HG03558 (cell line): ENCODE measurements around the gene TNNT1.

Experiments
- ATAC-seq: cut with Tn5 transposase; IDR thresholded peaks from one replicate; pipeline ENCODE4 v1.9.1; 2021; ENCODE audit warnings: moderate number of reproducible peaks; ENCODE audit not compliant: unreplicated experiment; ENCODE audit errors: extremely low read depth

The TNNT1 gene

DNA sequence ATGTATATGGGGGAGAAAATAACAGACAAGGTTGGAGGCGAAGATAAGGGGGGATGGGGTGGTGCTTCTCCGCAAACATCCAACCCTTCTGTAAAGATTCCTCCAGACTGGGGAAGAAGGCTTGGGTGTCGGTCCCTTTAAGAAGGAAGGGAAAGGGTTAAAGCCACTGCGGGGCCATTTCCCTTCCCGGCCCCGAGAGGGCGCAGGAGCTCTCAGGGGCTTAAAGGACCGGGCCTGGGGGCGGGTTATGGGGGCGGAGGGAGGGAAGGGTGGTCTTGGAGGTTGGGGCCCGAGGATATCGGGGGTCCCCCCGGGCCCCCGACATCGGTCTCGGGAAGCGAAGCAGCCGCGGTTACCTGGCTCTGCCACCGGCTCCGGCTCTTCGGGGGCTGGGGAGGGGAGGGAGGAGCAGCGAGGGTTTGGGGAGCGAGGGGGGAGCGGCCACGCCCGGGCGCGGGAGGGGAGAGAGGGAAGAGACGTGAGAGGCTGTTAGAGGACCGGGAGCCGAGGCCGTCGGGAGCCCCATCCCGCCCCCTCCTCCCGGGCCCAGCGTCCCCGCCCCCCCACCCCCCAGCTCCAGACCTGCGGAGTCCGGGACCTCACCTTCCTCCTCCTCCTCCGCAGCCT lies 2.8 kb downstream of the TNNT1 start:
- no peak for ATAC-seq

DNA sequence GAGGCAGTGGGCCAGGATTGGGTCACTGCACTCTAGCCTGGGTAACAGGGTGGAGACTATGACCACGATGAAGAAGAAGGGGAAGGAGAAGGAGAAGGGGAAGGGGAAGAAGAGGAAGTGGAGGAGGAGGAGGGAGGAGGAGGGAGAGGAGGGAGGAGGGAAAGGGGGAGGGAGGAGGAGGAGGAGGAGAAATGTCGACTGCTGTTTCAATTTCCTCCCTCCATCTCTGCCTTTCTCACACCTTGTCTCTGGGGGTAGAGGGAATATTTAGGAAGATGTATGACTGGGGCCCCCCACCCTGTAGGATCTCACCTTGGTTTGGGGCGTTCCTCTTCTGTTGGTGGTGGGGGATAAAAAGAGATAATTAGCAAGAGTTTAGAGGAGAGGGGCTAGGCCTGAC lies 3.8 kb downstream of the TNNT1 start:
- ATAC-seq: no peak

DNA sequence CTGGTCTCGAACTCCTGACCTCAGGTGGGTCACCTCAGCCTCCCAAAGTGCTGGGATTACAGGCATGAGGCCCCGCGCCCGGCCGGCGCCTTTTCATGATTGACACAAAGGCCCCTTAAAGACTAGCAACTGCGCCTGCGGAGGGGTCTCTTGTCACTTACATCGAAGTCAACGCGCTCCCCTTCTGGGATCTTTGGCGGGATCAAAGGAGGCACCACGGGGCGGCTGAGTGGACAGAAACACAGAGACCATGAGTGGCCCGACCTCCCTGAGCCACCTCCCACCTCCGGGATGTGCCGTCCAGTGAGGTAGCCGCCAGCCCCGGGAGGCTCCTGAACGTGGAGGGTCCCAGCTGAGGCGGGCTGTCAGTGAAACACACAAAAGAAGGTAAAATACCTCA lies 7.3 kb downstream of the TNNT1 start:
- ATAC-seq: no peak

DNA sequence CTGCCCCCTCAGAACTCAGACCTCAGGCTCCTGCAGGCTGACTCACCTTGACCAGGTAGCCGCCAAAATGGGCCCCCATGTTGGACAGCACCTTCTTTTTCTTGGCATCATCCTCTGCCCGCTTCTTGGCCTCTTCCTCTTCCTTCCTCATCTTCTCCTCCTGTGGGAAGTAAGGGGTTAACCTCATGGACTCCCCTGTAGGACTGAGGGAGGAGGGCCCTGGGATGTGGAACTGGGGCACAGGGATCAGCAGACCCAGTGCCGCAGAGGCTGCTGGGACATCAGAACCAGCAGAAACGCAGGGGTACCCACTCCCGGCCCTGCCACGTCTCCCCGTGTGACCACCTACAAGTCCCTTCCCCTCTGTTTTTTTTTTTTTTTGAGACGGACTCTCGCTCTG lies 11.1 kb downstream of the TNNT1 start:
- no peak for ATAC-seq

DNA sequence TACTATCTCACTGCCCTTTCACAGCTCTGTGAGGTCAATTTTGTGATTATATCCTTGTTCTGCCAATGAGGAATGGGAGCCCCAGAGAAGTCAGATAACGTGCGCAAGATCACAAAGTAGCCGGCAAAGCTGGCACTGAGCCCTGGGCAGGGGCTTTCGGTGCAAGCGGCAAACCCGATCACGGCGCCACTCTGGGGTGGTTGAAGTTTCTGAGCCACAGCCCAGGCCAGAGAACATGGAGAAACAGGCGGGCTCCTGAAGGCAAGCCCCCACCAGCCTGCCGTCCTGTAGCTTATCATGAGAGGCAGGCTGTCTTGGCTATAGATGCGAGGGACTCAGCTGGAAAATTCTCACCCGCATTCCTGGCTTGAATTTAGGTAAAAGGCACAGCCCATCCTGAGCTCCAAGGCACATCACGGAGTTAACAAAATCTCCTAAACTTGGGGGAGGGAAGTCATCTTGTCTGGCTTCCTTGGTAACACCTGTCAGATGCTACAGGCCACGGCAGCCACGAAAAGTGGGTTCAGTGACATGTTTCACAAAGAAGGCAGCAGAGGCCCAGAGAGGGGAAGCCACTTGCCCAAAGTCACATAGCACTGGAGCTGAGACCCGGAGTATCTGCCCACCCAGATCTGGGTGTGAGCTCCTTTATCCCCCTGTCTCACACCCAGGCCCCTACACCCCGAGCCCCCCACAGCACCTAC lies 12.5 kb downstream of the TNNT1 start:
- no peak for ATAC-seq

DNA sequence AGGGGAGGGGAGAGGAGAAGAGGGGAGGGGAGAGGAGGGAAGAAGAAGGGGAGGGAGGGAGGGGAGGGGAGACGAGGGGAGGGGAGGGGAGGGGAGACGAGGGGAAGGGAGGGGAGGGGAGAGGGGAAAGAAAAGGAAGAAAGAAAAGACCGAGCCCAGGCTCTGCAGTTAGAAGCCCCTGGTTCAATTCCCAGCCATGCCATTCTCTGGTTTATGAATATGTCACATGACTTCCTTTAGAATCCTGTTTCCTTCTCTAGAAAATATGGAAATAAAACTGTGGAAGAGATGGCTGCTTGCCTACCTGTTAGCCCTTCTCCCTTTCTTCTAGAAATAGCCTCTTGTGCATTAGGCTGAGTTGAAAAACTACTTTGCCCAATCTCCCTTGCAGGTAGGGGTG lies 14.3 kb downstream of the TNNT1 start:
- ATAC-seq: no peak

DNA sequence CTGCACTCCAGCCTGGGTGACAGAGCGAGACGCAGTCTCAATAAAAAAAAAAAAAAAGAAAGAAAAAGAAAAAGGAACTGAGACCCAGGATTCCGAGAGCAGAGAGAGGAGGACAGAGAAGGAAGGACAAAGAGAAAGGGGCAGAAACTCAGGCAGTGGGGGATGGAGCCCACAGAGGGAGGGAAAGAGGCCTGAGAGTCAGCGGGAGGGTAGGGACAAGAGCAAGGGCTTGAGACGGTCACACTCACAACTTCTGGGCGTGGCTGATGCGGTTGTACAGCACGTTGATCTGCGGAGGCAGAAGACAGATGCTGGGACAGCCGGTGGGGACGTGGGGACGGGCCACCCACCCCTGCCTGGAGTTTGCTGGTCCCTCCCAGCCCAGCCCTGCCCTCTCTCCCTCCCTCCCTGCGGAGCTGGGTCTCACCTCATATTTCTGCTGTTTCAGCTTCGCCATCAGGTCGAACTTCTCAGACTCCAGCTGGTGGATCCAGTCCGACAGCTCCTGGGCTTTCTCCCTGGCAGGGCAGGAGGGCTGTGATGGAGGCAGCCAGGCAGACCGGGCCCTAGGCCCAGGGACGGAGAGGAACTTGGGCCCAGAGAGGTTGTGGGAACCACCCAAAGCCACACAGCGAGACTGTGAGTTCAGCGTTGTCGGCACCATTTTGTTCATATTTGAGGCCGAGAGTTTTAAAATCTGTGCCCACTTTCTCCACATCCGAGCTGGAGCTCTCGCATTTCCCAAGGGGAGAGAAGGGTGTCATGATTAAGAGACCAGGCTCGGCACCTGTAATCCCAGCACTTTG lies 15.2 kb downstream of the TNNT1 start:
- ATAC-seq: no peak

DNA sequence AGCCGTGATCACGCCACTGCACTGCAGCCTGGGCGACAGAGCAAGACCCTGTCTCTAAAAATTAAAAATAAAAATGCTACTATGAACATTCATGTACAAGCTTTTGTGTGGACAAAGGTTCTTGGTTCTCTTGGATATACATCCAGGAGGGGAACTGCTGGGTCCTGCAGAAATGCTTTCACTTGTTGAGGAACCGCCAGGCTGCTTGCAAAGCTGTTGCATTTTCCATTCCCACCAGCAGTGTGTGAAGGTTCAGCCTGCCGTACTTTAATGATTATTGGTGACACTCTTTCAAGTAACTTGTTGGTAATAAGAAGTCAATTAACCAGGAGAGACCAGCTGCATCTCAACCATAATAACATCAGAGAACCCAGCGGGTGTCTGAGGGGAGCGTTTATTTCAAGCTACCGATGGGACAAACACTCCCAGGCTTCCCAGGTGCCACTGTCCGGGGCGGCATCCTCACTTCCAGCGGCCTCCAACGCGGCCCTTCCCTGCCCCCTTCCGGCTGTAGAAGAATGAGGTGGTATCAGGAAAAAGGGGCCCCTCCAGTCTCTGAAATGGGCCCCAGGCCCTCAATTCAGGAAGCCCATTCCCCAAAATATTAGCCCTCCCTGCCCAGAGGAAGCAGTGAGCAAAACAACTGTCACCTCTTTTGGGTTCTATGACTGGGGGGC lies 16.4 kb downstream of the TNNT1 start:
- no peak for ATAC-seq

DNA sequence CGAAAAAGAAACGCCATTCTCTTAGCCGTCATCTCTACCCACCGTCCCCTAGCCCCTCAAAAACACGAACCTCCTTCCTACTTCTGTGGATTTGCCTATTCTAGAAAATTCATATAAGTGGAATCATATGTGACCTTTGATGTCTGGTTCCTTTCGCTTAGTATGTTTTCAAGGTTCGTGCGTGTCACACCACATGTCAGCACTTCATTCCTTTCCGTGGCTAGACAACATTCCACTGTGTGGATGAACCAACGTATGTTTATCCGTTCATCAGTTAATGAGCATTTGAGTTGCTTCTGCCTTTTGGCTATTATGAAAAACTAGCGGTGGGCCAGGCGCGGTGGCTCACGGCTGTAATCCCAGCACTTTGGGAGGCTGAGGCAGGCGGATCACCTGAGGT lies 17.6 kb downstream of the TNNT1 start:
- ATAC-seq: no peak

DNA sequence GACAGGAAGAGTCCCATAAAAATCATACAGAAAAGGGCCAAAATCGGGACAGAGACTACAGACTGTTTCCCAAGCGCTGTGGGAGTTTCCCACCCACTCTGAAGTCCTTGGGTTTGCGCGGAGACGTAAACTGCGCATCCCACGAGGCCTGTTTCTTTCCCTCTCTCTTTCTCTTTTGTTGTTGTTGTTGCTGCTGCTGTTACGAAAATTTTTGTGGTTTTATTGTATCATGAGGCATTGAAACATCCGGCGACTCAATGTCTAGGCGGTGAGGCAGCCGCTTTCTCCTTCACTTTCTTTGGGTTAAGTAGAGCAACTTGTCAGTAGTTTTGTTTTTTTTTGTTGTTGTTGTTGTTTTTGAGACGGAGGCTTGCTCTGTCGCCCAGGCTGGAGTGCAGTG lies 30.0 kb downstream of the TNNT1 start:
- no peak for ATAC-seq

DNA sequence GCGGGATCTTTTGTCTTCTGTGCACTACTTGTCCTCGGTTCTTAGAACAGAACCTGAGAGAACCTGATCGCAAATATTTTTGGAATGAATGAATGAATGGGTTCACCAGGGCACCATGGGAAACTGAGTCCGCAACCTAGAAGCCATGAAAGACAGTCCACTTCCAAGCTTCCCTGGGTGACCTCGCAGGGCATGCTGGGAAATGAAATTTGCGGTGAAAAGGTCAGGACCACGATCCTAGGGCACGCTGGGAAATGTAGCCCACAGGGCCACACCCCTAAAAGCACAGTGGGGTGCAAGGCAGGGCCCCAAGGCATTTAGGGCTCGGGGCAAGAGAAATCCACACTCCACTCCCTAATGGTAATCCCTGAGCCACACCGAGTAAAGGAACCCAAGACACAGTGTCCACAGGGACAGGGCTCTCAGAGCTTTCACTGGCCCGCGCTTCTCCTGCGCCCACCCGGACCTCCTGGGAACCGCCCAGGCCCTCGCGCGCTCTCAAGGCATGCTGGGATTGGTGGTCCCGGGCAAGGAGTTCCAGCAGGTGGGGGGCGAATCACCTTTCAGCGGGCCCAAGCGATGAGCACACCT lies 30.5 kb downstream of the TNNT1 start:
- ATAC-seq: no peak

DNA sequence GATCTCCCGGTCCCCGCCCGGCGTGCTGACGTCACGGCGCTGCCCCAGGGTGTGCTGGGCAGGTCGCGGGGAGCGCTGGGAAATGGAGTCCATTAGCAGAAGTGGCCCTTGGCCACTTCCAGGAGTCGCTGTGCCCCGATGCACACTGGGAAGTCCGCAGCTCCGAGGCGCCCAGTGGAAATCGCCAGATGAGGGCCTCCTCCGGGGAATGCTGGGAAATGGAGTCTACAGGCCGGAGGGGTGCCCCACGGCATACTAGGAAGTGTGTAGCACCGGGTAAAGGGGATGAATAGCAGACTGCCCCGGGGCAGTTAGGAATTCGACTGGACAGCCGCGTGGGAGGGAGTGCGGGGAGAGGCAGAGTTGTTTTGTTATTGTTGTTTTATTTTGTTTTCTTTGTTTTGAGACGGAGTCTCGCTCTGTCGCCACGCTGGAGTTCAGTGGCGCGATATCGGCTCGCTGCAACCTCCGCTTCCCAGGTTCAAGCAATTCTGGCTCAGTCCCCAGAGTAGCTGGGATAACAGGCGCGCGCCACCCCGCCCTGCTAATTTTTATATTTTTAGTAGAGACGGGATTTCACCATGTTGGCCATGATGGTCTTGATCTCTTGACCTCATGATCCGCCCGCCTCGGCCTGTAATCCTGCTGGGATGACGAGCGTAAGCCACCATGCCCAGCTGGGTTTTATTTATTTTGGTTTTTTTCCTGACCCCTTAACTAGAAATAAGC lies 31.2 kb downstream of the TNNT1 start:
- ATAC-seq: peak; percentile 70

DNA sequence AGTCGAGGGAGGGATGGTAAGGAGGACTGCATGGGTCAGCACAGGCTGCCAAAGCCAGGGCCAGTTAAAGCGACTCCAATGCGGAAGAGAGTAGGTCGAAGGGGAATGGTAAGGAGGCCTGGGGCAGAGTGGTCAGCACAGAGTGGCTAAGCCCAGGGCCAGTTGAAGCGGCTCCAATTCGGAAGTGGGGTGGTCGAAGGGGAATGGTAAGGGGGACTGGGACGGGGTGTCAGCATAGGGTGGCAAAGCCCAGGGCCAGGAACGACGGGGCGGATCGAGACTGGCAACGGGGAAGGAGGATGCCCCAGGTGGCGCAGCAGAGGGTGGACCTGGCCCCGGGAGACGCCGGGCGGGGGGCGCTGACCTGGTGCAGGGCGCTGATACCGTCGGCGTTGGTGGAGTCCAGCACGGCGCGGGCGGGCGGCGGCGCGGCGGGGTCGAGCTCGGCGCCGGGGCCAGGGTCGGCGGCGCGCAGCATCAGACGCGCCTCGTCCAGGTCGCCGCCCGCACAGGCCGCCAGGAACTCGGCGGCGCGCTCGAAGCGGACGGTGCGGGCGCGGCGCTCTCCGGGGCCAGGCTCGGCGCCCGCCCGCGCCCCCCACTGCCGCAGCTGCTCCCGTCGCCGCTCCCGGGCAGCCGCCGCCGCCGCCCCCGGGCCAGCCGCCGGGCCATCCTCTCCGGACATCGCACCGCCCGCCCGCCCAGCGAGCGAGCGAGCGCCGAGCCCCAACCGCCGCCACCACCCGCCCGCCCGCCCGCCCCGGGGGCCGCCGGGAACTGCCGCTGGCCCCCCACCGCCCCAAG lies 31.9 kb downstream of the TNNT1 start, which contains the start of gene PPP1R12C:
Gene PPP1R12C (minus strand): TSS at position 779 of the 804 bp plus-strand sequence. CDS start 94 bp downstream, at position 685.
- ATAC-seq: no peak

DNA sequence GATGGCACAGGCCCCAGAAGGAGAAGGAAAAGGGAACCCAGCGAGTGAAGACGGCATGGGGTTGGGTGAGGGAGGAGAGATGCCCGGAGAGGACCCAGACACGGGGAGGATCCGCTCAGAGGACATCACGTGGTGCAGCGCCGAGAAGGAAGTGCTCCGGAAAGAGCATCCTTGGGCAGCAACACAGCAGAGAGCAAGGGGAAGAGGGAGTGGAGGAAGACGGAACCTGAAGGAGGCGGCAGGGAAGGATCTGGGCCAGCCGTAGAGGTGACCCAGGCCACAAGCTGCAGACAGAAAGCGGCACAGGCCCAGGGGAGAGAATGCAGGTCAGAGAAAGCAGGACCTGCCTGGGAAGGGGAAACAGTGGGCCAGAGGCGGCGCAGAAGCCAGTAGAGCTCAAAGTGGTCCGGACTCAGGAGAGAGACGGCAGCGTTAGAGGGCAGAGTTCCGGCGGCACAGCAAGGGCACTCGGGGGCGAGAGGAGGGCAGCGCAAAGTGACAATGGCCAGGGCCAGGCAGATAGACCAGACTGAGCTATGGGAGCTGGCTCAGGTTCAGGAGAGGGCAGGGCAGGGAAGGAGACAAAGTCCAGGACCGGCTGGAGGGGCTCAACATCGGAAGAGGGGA lies 32.7 kb downstream of the TNNT1 start:
- no peak for ATAC-seq

DNA sequence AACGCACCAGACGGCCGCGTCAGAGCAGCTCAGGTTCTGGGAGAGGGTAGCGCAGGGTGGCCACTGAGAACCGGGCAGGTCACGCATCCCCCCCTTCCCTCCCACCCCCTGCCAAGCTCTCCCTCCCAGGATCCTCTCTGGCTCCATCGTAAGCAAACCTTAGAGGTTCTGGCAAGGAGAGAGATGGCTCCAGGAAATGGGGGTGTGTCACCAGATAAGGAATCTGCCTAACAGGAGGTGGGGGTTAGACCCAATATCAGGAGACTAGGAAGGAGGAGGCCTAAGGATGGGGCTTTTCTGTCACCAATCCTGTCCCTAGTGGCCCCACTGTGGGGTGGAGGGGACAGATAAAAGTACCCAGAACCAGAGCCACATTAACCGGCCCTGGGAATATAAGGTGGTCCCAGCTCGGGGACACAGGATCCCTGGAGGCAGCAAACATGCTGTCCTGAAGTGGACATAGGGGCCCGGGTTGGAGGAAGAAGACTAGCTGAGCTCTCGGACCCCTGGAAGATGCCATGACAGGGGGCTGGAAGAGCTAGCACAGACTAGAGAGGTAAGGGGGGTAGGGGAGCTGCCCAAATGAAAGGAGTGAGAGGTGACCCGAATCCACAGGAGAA lies 33.5 kb downstream of the TNNT1 start:
- ATAC-seq: no peak

DNA sequence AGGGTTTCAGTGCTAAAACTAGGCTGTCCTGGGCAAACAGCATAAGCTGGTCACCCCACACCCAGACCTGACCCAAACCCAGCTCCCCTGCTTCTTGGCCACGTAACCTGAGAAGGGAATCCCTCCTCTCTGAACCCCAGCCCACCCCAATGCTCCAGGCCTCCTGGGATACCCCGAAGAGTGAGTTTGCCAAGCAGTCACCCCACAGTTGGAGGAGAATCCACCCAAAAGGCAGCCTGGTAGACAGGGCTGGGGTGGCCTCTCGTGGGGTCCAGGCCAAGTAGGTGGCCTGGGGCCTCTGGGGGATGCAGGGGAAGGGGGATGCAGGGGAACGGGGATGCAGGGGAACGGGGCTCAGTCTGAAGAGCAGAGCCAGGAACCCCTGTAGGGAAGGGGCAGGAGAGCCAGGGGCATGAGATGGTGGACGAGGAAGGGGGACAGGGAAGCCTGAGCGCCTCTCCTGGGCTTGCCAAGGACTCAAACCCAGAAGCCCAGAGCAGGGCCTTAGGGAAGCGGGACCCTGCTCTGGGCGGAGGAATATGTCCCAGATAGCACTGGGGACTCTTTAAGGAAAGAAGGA lies 34.4 kb downstream of the TNNT1 start:
- no peak for ATAC-seq

DNA sequence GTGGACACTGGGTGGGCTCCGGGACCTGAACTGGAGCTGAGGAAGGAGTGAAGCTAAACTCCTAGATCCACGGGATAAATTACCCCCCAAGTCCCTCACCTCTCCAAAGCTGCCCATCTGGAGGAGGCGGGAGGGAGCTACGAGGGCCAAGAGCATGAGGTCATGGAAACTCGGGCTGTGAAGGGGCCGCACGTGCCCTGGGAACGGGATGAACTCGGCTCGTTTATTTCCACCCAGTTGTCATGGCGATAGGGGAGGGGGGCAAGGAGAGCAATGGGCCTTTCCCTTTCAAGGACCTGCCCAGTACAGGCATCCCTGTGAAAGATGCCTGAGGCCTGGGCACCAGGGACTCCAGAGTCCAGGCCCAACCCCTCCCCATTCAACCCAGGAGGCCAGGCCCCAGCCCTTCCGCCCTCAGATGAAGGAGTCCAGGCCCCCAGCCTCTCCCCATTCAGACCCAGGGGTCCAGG lies 35.4 kb downstream of the TNNT1 start:
- no peak for ATAC-seq
